Stomach (tissue), 8 donors: ENCODE data around the gene AATK. TPM values are rescaled to one million over a fixed set of nuclear protein-coding genes. Genes with fewer than 3 reads are reported as not detected.

ENCODE experiments used
- polyA plus RNA-seq, 3 donors: library from polyadenylated mRNA; stranded (reverse); fragments of 200-250 nt; gene quantifications; one replicate each; pipeline ENCODE4 v1.2.3, GENCODE V29; 2013
- small RNA-seq, 4 donors: library from RNA; depleted of rRNA; stranded (forward); fragments of <200 nt; gene quantifications; one replicate each; pipeline ENCODE3, GENCODE V24; 2016
- total RNA-seq, 5 donors: library from RNA; depleted of rRNA; stranded (reverse); fragments of >200 nt; gene quantifications; one replicate each; pipeline versions ENCODE4 v1.1.0 to v1.2.3, GENCODE V29; 2014 to 2016
- donor health status: healthy with polysubstance abuse.
- donor health status: Bipolar disorder and iron deficiency.
- donor health status: healthy.

The AATK gene
- total and polyA plus RNA-seq, 8 donors = 0.87 to 31.7 (median 7.3) TPM

Small RNA genes within 50 kb of the gene (small RNA-seq; reads per million reads assigned to genes)
- gene MIR1250 (0 reads per million in 4 donors), gene MIR3065 (17.5 to 49.4 (median 28.8) reads per million in 4 donors), gene MIR657 (0 reads per million in 4 donors)

Other genes starting within 250 kb of the AATK start
- gene CHMP6, start 174.4 kb downstream of the AATK start, total RNA-seq = 100 to 1,000 TPM in 1 of 5 donors, 10 to 100 TPM in 3, 1 to 10 TPM in 1; 5.4 to 117 (median 12.9) TPM
- 10 to 100 TPM; 23.6 to 30.5 (median 25.4) TPM for gene CHMP6, start 174.4 kb downstream of the AATK start, polyA plus RNA-seq
- 100 to 1,000 TPM in 2 of 5 donors, 10 to 100 TPM in 3; 21.1 to 263 (median 96.9) TPM for gene BAIAP2, start 131.1 kb downstream of the AATK start, total RNA-seq
- gene BAIAP2, start 131.1 kb downstream of the AATK start, polyA plus RNA-seq = 10 to 100 TPM; 37.5 to 66.1 (median 46.6) TPM
- gene PVALEF, start 714 bp downstream of the AATK start, total RNA-seq = not detected
- not detected for gene PVALEF, start 714 bp downstream of the AATK start, polyA plus RNA-seq
- 10 to 100 TPM in 3 of 5 donors, 1 to 10 TPM in 2; 4.8 to 75.0 (median 12.5) TPM for gene CEP131, start 56.7 kb upstream of the AATK start, total RNA-seq
- 10 to 100 TPM in 2 of 3 donors, 1 to 10 TPM in 1; 9.9 to 15.7 (median 11.8) TPM for gene CEP131, start 56.7 kb upstream of the AATK start, polyA plus RNA-seq
- gene TEPSIN, start 72.8 kb upstream of the AATK start, total RNA-seq = 100 to 1,000 TPM in 2 of 5 donors, 10 to 100 TPM in 2, 1 to 10 TPM in 1; 9.4 to 295 (median 22.3) TPM
- gene TEPSIN, start 72.8 kb upstream of the AATK start, polyA plus RNA-seq = 10 to 100 TPM; 15.1 to 31.6 (median 18.1) TPM
- gene NDUFAF8, start 73.1 kb upstream of the AATK start, total RNA-seq = 100 to 1,000 TPM in 2 of 5 donors, 10 to 100 TPM in 2, not detected in 1; 14.5 to 185 (median 92.5) TPM
- 10 to 100 TPM; 37.7 to 60.8 (median 43.4) TPM for gene NDUFAF8, start 73.1 kb upstream of the AATK start, polyA plus RNA-seq
- 100 to 1,000 TPM in 2 of 5 donors, 10 to 100 TPM in 3; 27.4 to 140 (median 82.6) TPM for gene SLC38A10, start 129.1 kb upstream of the AATK start, total RNA-seq
- 10 to 100 TPM; 18.6 to 78.1 (median 56.4) TPM for gene SLC38A10, start 129.1 kb upstream of the AATK start, polyA plus RNA-seq
- 10 to 100 TPM in 4 of 5 donors, 1 to 10 TPM in 1; 8.6 to 56.2 (median 15.2) TPM for gene BAHCC1, start 229.2 kb upstream of the AATK start, total RNA-seq
- 1 to 10 TPM; 4.9 to 6.6 (median 5.1) TPM for gene BAHCC1, start 229.2 kb upstream of the AATK start, polyA plus RNA-seq